C4-2B (cell line): Measurements from ENCODE around the gene SEMA5B.

ENCODE experiments used
- H3K27ac ChIP-seq: fragments of 450-650 bp; 2 replicates; pipeline ENCODE4 v1.5.1; 2017
- ZFX ChIP-seq: fragments of 450-650 bp; IDR thresholded peaks from 2 replicates; pipeline ENCODE4 v1.6.1; 2017
- TF ChIP-seq, protein P1 (sequence below): fragments of 450-650 bp; conservative IDR thresholded peaks from 2 replicates; pipeline ENCODE4 v1.5.1; 2017; ENCODE audit warnings: mild to moderate bottlenecking

Gene SEMA5B

GRCh38 chr3:122921791-122922651, 105.5 kb downstream of the SEMA5B start:
- TF ChIP-seq, protein P1, sequence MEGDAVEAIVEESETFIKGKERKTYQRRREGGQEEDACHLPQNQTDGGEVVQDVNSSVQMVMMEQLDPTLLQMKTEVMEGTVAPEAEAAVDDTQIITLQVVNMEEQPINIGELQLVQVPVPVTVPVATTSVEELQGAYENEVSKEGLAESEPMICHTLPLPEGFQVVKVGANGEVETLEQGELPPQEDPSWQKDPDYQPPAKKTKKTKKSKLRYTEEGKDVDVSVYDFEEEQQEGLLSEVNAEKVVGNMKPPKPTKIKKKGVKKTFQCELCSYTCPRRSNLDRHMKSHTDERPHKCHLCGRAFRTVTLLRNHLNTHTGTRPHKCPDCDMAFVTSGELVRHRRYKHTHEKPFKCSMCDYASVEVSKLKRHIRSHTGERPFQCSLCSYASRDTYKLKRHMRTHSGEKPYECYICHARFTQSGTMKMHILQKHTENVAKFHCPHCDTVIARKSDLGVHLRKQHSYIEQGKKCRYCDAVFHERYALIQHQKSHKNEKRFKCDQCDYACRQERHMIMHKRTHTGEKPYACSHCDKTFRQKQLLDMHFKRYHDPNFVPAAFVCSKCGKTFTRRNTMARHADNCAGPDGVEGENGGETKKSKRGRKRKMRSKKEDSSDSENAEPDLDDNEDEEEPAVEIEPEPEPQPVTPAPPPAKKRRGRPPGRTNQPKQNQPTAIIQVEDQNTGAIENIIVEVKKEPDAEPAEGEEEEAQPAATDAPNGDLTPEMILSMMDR, result no peak
- TF ChIP-seq ZFX, result no peak
- no peak overlapping the region for H3K27ac ChIP-seq

DNA sequence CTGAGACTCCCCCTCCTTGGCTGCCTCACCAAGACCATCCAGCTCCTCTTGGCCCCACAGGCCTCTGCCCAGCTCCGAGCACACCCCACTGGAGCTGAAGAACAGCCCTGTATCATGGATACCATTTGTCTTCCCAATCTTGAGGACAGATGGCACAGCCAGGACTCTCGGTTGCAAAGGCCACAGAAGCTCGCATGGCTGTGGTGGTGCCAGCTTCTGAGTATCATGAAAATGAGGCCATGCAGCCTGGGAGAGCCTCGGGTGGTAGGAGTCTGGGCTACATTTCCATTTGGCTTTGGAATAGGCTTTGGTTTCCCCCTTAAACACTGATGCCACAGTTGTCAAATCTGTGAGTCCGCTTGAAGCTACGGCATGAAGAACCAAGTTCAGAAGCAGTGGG, 106.6 kb downstream of the SEMA5B start:
- TF ChIP-seq, protein P1, result no peak
- TF ChIP-seq ZFX, result no peak
- H3K27ac ChIP-seq, result no peak overlapping the region

DNA sequence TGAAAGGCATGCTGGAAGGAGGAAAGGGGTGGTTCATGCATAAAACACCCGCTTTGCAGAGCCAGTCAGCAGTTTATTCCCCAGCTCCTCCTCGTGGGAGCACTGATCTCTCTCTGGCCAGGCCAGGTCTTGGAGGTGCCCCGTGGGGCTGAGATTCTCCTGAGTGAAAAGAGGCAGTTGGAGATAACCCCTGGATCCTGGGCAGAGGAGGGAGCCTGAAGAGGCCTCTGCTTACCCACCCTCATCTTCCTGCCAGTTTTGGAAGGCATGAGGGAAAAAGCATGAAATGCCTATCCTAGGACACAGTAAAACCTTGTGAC, 108.3 kb downstream of the SEMA5B start:
- TF ChIP-seq, protein P1, result no peak
- H3K27ac ChIP-seq, result no peak overlapping the region

- no peak overlapping the region for H3K27ac ChIP-seq
- TF ChIP-seq, protein P1, result no peak
- TF ChIP-seq ZFX, result no peak
Observed at GRCh38 chr3:122918576-122919290, 108.8 kb downstream of the SEMA5B start.

- no peak overlapping the region for H3K27ac ChIP-seq
- TF ChIP-seq, protein P1, result no peak
- no peak for TF ChIP-seq ZFX
Observed at GRCh38 chr3:122917412-122917811, 110.2 kb downstream of the SEMA5B start.

DNA sequence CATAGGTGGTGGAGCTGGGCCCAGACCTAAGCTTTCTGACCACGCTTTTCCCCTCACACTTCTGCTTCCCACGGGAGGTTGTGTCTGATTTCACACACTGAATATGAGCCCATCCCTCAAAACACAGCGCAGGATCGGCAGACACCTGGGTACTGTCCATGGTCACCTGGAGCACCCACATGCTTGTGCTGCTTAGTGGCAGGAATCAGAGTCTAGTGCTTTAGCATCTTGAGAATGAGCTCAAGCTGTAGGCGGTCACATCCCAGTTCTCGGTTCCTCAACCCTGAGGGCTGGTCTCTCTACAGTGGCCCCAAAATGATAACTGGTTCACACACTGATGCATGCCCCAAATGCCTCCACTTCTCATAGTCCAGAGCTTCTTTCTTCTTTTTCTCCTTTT, 111.0 kb downstream of the SEMA5B start:
- TF ChIP-seq, protein P1, result no peak
- TF ChIP-seq ZFX, result no peak
- no peak overlapping the region for H3K27ac ChIP-seq

DNA sequence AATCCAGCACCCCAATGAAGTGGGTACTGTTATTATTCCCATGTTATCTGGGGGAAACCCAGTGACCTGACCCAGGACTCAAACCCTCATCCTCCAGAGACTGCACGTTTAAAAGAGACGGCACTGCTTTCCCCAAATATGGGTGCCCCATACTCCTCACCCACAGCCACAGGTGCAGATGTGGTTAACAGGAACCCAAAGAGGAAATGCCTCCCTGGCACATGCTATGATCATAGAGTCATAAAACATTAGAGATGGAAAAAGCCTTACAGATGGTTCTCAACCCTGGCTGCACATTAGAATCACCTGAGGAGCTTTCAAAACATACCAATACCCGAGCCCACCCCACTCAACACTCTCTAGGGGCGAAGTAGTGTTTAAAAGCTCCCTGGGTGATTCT, 111.5 kb downstream of the SEMA5B start:
- TF ChIP-seq, protein P1, result no peak
- no peak for TF ChIP-seq ZFX
- no peak overlapping the region for H3K27ac ChIP-seq
